IPS-18c (cell line): ENCODE results near the gene CAMKK1.

Experiments
- H3K4me3 ChIP-seq: 2 replicates; pipeline ENCODE4 v1.7.0; 2013; ENCODE audit warnings: low read depth, mild to moderate bottlenecking, low read length, moderate library complexity; ENCODE audit not compliant: insufficient read depth
- H3K9me3 ChIP-seq: one replicate; pipeline ENCODE4 v1.6.1; 2013; ENCODE audit warnings: mild to moderate bottlenecking, low read length, moderate library complexity; ENCODE audit not compliant: control insufficient read depth, insufficient read depth

Gene CAMKK1

DNA sequence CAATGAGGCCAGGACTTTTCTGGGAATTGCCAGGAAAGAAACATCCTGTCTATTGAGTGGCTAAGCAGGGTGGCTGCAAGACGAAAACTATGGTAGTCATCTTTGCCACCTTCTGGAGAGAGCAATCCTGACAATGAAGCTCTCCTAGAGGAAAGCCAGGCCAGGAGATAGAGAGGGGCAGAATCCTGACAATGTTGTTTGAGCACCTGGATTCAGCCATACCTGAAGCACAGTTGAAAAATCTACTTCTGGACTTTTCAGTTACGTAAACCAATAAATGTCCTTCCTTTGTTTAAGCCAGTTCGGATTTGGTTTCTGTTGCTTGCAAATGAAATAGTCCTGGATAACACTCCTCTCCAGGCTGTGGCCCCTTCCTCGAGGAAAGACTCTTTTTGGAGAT, 14.0 kb upstream of the CAMKK1 start:
- Histone ChIP-seq H3K4me3 (no peak overlapping the region), H3K9me3 (no peaks in the 10 kb centered on the region)

- Histone ChIP-seq H3K4me3 (no peak overlapping the region), H3K9me3 (no peaks in the 10 kb centered on the region)
Measured at GRCh38 chr17:3905017-3905520, 12.2 kb upstream of the CAMKK1 start.

GRCh38 chr17:3904501-3904900, 11.6 kb upstream of the CAMKK1 start:
- no peak overlapping the region for H3K4me3 ChIP-seq
- H3K9me3 ChIP-seq, result no peaks in the 10 kb centered on the region

DNA sequence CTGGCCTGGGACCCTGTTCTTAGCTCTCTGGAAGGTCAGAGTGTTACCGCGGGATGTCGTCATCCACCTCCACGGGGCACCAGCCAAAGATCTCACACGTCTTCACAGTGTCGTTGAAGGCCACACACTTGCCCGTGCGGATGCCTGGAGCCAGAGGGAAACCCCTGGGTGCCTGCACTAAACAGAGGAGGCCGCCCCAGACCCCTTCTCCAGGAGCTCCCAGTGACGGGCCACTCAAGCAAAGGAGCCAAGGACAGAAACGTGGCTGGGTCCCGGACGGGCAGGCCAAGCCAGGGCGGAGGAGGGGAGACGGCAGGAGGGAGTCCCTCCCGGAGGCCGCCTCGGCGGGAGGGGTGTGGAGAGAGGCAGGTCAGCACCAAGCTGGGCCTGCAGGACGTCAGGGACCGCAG, 11.0 kb upstream of the CAMKK1 start:
- H3K4me3 ChIP-seq, result no peak overlapping the region
- H3K9me3 ChIP-seq, result no peaks in the 10 kb centered on the region

GRCh38 chr17:3903051-3903825, 10.4 kb upstream of the CAMKK1 start:
- H3K4me3 ChIP-seq, result no peak overlapping the region
- H3K9me3 ChIP-seq, result no peaks in the 10 kb centered on the region

DNA sequence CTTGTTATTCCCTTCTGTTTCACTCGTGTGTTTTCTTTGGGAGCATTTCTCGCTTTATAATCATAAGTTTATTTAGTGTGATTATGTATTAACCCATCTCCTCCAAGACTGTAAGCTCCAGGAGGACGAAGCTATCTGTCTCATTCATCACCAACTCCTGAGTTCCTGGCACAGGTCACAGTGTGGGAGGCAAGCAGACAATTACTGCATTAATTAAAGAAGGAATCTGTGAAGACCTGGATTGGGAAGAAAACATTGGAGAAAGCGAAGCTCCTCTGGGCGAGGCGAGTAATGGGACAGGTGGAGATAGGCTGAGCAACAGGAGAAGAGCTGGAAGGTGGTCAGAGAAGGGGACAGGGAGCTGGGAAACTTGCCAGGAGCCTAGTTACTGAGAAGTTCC, 7.8 kb upstream of the CAMKK1 start:
- no peak overlapping the region for H3K4me3 ChIP-seq
- no peaks in the 10 kb centered on the region for H3K9me3 ChIP-seq

DNA sequence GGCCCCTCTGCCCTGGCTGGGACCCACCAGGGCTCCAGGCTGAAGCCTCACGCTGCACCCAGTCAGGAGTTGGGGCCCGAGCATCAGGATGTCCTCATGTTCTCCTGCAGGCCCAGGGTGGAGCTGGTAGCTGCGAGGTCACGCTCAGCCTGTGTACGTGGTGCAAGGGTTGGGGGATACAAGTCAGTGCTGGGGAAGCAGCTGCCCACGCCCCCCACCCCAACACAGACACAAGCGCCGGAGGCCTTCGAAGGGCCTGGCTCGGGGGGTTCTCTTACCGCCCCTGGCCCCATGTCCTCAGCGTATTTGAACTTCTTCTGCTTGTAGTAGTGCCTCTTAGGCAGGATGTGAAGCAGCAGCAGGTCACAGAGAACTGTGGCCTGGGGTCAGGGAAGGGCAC, 4.9 kb upstream of the CAMKK1 start:
- Histone ChIP-seq H3K4me3 (no peak overlapping the region), H3K9me3 (no peaks in the 10 kb centered on the region)

DNA sequence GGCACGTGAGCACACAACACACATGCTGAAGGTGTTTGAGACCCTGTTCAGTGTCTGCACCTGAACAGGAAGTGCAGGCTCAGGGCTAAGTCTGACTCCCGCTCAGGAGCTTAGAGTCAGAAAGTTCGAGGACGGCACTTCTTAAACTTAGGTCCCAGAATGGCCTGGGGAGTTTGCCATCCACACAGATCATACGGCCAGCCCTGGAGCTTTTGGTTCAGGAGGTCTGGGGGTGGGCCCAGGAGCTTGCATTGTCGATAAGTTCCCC, 4.0 kb upstream of the CAMKK1 start:
- H3K4me3 ChIP-seq, result no peak overlapping the region

DNA sequence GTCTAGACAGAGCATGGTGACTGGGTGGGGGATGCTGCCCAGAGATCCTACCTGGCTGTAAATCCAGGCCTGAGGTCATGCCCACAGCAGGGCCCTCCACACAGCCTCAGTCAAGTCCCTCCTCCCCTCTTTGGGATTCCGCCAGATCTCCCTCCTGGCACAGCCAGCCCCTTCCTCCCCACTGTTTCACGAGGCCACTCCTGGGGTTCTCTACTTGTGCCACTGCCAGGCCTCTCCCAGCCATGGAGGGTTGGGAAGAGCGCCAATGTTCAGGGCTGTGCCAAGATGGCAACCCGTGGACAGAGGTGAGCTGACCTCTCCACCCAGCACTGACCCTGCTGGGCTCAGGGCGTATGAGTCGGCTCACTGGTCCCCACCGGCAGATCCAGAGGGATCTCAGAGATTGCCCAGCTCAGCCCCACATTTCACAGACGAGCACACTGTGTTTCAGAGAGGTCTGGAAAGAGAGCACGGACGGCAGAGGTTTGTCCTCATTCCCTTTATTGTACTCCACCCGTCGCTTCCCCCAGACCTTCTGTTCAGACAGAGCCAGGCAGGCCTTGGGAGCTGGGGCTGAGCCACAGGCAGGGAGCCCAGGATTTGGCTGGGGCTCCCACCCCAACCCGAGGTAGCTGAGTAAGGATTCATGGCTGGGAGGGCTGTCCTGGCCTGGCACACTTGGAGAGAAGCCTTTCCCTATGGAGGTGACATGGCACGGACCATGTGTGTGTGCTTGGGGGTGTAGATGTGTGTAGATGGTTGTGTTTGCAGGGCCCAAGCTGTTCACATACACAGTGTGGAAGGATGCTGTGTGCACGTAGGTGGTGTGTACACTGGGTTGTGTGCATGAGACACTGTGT, 3.5 kb upstream of the CAMKK1 start:
- H3K9me3 ChIP-seq, result no peaks in the 10 kb centered on the region
- no peak overlapping the region for H3K4me3 ChIP-seq

More for the DNA sequence above, 4.0 kb upstream of the CAMKK1 start:
- H3K9me3 ChIP-seq, result no peaks in the 10 kb centered on the region

GRCh38 chr17:3895354-3895753, 2.5 kb upstream of the CAMKK1 start:
- Histone ChIP-seq H3K9me3 (no peaks in the 10 kb centered on the region), H3K4me3 (no peak overlapping the region)

- Histone ChIP-seq H3K9me3 (no peaks in the 10 kb centered on the region), H3K4me3 (no peak overlapping the region)
Measured at GRCh38 chr17:3894911-3895343, 2.1 kb upstream of the CAMKK1 start.

GRCh38 chr17:3894188-3894587, 1.3 kb upstream of the CAMKK1 start:
- H3K4me3 ChIP-seq, result no peak overlapping the region

DNA sequence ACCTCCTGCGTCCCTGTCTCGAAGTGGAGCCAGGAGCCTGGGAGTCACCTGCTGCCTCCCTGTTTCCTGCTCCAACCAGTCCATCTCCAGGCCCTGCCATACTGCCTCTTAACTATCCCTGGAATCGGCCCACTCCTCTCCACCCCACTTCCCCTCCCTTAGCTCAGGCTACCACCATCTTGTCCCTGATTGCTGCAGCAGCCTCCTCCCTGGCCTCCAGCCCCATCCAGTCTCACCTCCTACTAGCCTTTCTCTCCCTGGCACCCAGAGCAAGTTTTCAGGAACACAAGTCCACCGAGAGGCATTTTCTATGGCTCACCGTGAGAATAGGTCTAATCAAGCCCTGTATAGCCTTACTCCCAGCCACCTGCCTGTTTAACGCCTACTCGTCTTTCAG, 865 bp upstream of the CAMKK1 start:
- Histone ChIP-seq H3K4me3 (peak overlapping the region; percentile 59; the same call in 1 of the 2 replicates), H3K9me3 (no peaks in the 10 kb centered on the region)

More at GRCh38 chr17:3894188-3894587, 1.3 kb upstream of the CAMKK1 start:
- H3K9me3 ChIP-seq, result no peaks in the 10 kb centered on the region

DNA sequence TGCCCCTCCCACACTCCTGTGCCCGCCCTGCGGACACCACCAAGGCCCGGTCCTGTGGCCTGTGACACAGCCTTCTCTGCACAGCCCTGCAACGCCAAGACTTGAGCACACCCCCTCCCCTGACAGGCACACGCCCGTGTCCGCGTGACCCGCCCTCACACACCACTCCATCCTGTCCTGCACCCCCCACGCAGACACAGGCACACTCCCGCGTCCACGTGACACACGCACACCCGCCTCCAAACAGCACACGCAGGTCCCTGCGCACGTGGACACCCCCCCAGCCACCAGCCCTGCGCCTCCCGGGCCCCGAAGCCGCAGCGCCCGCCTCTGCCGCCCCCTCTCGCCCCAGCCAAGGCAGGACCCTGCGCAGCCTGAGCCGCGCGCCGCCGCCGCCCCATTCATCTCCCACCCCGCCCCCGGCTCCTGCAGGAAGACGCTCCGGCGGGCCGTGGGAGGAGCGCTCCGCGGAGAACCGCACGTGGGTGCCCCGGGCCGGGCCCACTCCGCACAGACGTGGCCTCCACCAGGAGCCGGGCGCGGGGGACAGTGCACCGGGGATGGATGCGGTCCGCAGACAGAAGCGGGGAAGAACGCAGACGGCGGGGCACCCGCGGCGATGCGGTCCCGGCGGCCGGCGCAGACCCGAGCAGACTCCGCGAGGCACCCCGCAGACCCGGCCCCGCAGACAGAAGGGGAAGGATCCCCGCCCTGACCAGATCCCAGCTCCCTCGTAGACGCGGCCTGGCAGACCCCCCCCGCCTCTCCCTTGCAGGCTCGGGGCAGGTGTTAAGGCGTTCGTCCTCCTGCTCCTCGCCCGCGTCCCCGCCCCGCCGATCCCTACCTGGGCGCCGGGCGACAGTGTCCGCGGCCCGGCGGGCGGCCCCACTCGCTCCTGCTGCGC, 506 bp downstream of the CAMKK1 start:
- no peaks in the 10 kb centered on the region for H3K9me3 ChIP-seq
- H3K4me3 ChIP-seq, result peak overlapping the region; percentile 76

DNA sequence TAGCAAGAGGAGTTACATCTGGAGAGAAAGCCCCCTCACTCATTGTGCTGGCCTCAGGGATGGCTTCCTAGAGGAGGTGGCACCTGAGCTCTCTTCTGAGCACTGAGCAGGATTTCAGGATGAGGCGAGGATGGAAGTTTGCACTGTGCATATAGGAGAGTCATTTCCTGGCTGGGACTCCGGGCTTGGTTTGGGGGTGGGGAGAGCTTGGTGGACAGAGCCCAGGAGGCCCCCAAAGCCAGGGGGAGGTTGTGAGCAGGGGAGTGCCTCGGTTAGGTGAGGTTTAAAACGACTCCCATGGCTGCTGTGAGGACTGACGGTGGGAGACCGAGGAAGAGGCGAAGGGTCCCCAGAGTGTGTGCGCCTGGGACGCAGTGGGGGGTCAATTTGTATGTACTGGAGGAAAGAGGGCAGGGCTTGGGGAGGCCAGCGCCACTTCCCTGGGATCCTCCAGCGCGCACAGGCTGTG, 1.2 kb downstream of the CAMKK1 start:
- Histone ChIP-seq H3K9me3 (no peaks in the 10 kb centered on the region), H3K4me3 (peak overlapping the region; percentile 76)

DNA sequence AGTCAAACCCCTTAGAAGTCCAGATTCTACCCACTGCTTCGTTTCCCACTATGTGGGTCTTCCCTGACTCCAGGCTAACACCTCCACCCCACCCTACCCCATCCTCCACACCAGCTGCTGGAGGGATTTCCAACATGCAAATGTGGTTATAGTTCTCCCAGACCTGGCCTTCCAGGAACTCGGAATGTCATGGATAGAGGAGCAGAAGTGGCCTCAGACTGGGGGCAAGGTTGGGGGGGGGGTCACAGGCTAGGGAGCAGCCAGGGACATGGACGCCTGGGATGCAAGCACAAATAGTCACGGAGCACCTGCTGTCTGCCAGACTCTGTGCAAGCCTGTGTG, 2.0 kb downstream of the CAMKK1 start:
- Histone ChIP-seq H3K4me3 (peak overlapping the region; percentile 76; the same call in 1 of the 2 replicates), H3K9me3 (no peaks in the 10 kb centered on the region)
